GM19468 (cell line): ENCODE data around the gene TMEM126B.

Source experiments
- ATAC-seq: cut with Tn5 transposase; IDR thresholded peaks from one replicate; pipeline ENCODE4 v1.9.1; 2021; ENCODE audit warnings: mild to moderate bottlenecking, moderate library complexity, moderate number of reproducible peaks; ENCODE audit not compliant: unreplicated experiment; ENCODE audit errors: extremely low read depth

The TMEM126B gene

DNA sequence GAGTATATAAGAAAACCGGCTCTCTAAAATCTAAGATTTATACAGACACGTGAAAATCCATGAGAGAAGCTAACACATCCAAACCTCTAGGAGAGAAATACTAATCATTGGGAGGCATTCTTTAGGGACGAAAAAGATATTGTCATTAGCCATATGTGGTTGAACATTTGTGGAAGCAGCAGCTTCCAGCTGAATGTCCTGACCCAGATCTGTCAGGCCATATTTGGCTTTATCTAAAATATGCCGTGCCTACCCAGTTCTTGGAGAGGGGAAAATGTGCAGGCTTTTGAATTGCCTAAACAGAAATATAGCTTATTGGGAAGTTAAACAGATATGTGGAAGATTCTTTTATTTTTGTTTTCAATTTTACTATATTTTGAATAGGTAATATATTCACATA lies 51.2 kb downstream of the TMEM126B start:
- no peak for ATAC-seq

DNA sequence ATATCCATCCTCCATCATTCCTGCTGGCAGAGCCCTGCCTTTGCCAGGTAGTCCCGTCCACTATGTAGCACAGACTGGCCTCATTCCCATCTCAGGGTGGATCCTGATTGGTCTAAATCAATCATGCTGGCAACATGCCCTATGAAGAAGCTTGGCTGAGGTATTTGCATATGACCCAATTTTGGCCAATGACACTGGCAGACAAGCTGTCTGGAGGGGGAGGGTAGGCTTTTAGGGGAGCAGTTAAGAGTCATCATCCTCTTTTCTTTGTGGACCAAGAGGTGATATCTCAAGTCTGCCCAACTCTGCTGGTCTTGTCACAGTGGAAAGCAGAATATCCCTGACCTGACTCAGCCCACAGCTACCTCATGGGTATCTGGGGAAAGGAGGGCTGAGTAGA lies 52.5 kb downstream of the TMEM126B start:
- ATAC-seq = no peak

DNA sequence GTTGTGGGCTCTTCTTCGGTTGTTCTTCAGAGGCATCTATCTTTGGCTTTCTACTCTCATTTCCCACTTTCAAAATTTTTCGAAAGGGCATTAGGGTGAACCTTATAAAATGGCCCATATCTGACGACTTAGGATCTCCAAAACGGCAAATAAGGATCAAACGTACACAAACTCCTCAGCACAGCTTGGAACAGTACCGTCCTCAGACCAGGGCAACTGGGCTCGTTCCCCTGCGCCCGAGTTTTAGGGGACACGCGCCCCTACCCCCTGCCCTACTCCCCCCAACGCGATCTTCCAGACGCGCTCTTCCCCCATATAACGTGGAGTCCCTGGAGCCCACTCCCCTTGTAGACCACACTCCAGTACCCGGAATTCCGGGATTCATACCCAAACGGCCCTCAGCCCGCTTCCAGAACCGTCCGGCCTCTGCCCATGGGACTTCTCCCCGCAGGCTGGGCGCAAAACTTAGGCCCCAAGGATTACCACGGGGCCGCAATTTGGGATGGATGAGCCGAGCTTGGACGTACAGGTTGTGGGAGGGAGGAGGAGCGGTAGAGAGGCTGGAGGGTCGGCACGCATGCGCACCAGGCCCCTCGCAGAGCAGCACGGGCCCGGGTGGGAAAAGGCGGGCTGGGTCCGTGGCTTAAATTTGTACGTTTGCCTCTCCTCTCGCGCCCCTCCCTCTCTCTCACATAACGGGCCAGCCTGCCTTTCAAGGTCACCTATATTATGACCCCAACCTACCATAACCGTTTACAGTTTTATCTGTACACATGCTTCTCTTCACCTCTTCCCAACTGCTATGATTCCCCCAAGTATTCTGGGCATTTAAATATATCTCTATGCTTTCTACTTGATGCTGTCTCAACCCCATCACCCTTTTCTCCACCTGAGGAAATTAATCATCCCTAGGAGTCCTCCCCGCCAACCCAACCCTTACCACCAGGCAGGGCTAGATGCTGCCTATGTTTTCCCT lies 54.2 kb downstream of the TMEM126B start:
- no peak for ATAC-seq

DNA sequence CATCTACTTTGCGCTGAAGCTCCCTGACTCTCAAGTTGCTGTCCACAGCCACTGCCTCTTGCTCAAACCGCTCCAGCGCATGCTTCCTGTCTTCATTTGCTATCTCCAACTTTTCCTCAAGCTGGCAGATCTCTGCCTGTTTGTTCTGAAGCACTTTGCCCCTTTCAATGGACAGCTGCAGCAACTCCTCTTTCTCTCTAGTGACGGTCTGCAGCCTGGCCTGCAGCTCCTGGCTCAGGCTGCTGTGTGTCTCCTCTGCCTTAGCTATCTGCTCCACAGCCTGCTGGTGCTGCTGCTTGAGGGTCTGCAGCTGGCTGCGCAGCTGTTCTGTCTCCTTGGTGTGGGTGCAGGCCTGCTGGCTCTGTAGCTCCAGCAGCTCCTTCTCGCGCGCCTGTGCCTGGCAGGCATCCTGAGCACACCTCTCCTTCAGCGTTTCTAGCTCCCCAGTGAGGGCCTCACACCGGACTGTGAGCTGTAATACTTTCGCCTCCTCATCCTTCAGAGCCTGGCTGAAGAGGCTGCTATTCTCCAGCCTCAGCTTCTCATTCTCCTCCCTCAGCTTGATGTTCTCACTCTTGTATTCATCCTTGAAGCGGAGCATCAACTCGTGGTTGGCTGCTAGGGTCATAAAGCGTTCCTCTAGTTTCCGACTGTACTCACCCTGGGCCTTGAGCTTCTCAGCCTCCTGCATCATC lies 56.9 kb downstream of the TMEM126B start:
- ATAC-seq = no peak

DNA sequence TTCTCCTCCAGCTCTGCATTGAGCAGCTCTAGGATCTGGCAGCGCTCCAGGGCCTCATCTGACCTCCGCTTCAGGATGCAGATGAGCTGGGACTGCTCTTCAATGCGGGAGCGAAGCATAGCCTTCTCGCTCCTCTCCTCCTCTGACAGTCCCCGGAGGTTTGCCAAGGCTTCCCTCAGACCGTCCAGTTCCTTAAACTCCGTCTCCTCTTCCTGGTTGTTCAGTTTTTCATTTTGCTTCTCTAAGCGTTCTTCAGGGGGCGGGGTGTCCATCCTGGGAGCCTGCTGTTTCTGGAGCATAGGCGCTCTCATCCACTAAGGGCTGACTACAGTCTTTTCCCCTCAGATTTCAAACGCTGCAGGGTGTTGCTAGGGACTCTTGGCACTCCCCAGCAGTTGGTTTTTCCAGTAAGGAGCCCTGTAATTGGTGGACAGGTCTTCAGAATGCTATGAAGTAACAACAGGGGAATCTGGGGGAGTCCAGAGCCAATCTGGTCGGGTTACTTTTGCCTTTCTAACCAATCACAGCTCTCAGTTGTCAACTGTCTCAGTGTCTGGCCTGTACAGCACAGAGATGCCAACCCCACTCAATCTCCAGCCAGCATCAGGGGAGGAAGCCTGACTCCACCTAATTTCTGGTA lies 57.5 kb downstream of the TMEM126B start, which contains the start of gene CCDC89:
CCDC89 (minus strand) TSS at position 376 of the 640 bp plus-strand sequence; CDS start at position 311, 65 bp downstream.
- ATAC-seq = no peak
